Tibial artery (tissue), 4 donors: Measurements from ENCODE around the gene PMF1.

Experiments
- DNase-seq, 2 donors: peaks; one replicate each; pipeline ENCODE4 v3.0.0-alpha.2; 2019
- H3K27ac ChIP-seq, 2 donors: fragments of 200-600 bp; sonication (generic) in 1 of 2; 1 replicate in 1 of 2; 2 replicates in 1 of 2; pipeline ENCODE4 v1.5.1; 2018 to 2019; ENCODE audit warnings: mild to moderate bottlenecking in 1 of 2
- H3K27me3 ChIP-seq, 2 donors: fragments of 200-600 bp; sonication (generic) in 1 of 2; one replicate each; pipeline versions ENCODE4 v1.5.1 to v1.6.0; 2016 to 2019
- H3K36me3 ChIP-seq, 3 donors: fragments of 200-600 bp; sonication (generic) in 2 of 3; one replicate each; pipeline ENCODE4 v1.5.1; 2016 to 2019; ENCODE audit warnings: mild to moderate bottlenecking in 2 of 3
- H3K4me1 ChIP-seq, 4 donors: fragments of 200-600 bp; sonication (generic) in 2 of 4; 1 replicate in 3 of 4; 2 replicates in 1 of 4; pipeline ENCODE4 v1.5.1; 2016 to 2019
- H3K4me3 ChIP-seq, 2 donors: fragments of 200-600 bp; sonication (generic) in 1 of 2; 1 replicate in 1 of 2; 2 replicates in 1 of 2; pipeline ENCODE4 v1.5.1; 2018 to 2019; ENCODE audit warnings: mild to moderate bottlenecking in 2 of 2
- H3K9me3 ChIP-seq, 3 donors: fragments of 200-600 bp; sonication (generic) in 1 of 3; one replicate each; pipeline ENCODE4 v1.5.1; 2016 to 2019
- CTCF ChIP-seq, 2 experiments: fragments of 200-600 bp in 1 of 2; fragments of 450-650 bp in 1 of 2; IDR thresholded peaks; one replicate each; pipeline ENCODE4 v1.5.1; 2017 to 2019; ENCODE audit warnings: antibody characterized with exemption in 2 of 2, mild to moderate bottlenecking in 1 of 2, moderate library complexity in 1 of 2
- intact Hi-C: fragments of 100-400 bp; cut with DNase I; formaldehyde crosslinking; loops from one replicate; pipeline ENCODE4 v1.15.0; 2023; ENCODE audit warnings: low total_unique reads

Gene PMF1

GRCh38 chr1:156244126-156244525 is 31.3 kb downstream of the PMF1 start:
- H3K27me3 ChIP-seq: peaks cover 6 to 28% of the 10 kb centered on the region in 2 donors
- no peak for DNase-seq
- H3K9me3 ChIP-seq: no peaks in the 10 kb centered on the region
- H3K4me3 ChIP-seq: no peak overlapping the region
- intact Hi-C loops: no loop called here
- peaks cover 0 to 34% (median 18%) of the 10 kb centered on the region in 4 donors for H3K4me1 ChIP-seq
- no peak overlapping the region for H3K27ac ChIP-seq
- peaks cover 0 to 39% (median 10%) of the 10 kb centered on the region in 3 donors for H3K36me3 ChIP-seq
- TF ChIP-seq CTCF (IDR thresholded peaks at IDR 0.05): no peak

GRCh38 chr1:156244712-156245111 is 31.9 kb downstream of the PMF1 start:
- no peaks in the 10 kb centered on the region for H3K9me3 ChIP-seq
- H3K27me3 ChIP-seq: peaks cover 6 to 28% of the 10 kb centered on the region in 2 donors
- TF ChIP-seq CTCF (IDR thresholded peaks at IDR 0.05): no peak
- H3K4me3 ChIP-seq: no peak overlapping the region
- no peak for DNase-seq
- peaks cover 0 to 39% (median 9%) of the 10 kb centered on the region in 3 donors for H3K36me3 ChIP-seq
- intact Hi-C loops: no loop called here
- no peak overlapping the region for H3K27ac ChIP-seq
- peaks cover 0 to 34% (median 18%) of the 10 kb centered on the region in 4 donors for H3K4me1 ChIP-seq

- no peaks in the 10 kb centered on the region for H3K9me3 ChIP-seq
- no peak for TF ChIP-seq CTCF (IDR thresholded peaks at IDR 0.05)
- H3K36me3 ChIP-seq: peaks cover 5 to 39% (median 14%) of the 10 kb centered on the region in 3 donors
- DNase-seq: no peak
- peaks cover 0 to 34% (median 18%) of the 10 kb centered on the region in 4 donors for H3K4me1 ChIP-seq
- H3K27me3 ChIP-seq: peaks cover 6 to 28% of the 10 kb centered on the region in 2 donors
- no peak overlapping the region for H3K27ac ChIP-seq
- H3K4me3 ChIP-seq: peak overlapping the region in 1 of 2 donors; percentile 28
- intact Hi-C loops: no loop called here
These were observed 32.8 kb downstream of the PMF1 start for GRCh38 chr1:156245451-156246232.

- no peaks in the 10 kb centered on the region for H3K9me3 ChIP-seq
- no peak for DNase-seq
- peaks cover 6 to 28% of the 10 kb centered on the region in 2 donors for H3K27me3 ChIP-seq
- no peak overlapping the region for H3K27ac ChIP-seq
- H3K36me3 ChIP-seq: peaks cover 12 to 39% (median 21%) of the 10 kb centered on the region in 3 donors
- intact Hi-C loops: no loop called here
- H3K4me1 ChIP-seq: peaks cover 0 to 34% (median 18%) of the 10 kb centered on the region in 4 donors
- H3K4me3 ChIP-seq: no peak overlapping the region
- no peak for TF ChIP-seq CTCF (IDR thresholded peaks at IDR 0.05)
These were observed 33.5 kb downstream of the PMF1 start for GRCh38 chr1:156246241-156246780.

GRCh38 chr1:156246781-156247459 is 34.1 kb downstream of the PMF1 start:
- H3K27me3 ChIP-seq: peaks cover 6 to 28% of the 10 kb centered on the region in 2 donors
- H3K9me3 ChIP-seq: no peaks in the 10 kb centered on the region
- H3K27ac ChIP-seq: no peak overlapping the region
- DNase-seq: peak in 1 of 2 donors; percentile 75
- TF ChIP-seq CTCF (IDR thresholded peaks at IDR 0.05): no peak
- peaks cover 18 to 39% (median 27%) of the 10 kb centered on the region in 3 donors for H3K36me3 ChIP-seq
- intact Hi-C loops: no loop called here
- H3K4me1 ChIP-seq: peaks cover 0 to 34% (median 18%) of the 10 kb centered on the region in 4 donors
- no peak overlapping the region for H3K4me3 ChIP-seq
